ENCODE measurements around the gene TACO1. TPM values are rescaled to one million over a fixed set of nuclear protein-coding genes. Genes with fewer than 3 reads are reported as not detected.

Gene TACO1
- total and polyA plus RNA-seq, 2 of the 4 experiments (the other 2 are of a cell fraction): 6.5 to 28.8 TPM

DNA sequence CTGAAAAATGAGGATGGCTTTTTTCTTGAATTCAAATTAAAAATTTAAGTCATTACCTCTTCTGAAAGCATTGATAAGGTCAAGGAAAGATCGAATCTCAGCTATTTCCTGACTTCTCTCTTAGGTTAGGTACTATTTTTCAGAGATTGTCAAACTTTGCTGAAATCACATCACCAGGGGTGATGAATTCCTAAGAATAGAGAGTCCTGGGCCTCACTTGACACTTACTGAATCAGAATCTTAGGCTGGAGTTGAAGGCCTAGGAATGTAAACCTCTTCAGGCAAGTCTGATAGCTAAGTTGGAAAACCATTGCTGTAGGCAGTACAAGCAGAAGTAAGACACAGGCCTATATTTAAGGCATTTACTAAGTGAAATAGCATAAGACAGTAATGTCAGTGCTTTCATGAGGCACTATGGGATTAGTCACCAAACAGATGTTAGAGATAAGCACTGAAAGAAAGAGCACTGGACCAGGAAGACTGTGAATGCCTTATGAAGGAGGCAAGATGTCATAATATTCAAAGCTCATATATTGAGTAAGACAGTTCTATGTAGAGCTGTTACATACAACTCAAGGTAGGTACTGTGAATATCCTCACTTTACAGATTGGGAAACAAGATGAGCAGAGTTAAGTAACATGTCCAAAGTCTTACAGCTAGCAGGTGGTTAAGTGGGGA lies 28.9 kb upstream of the TACO1 start (continued):
- TF ChIP-seq BHLHE40 (IDR thresholded peaks at IDR 0.05; ENCODE audit: low read depth, low read length): no peak

DNA sequence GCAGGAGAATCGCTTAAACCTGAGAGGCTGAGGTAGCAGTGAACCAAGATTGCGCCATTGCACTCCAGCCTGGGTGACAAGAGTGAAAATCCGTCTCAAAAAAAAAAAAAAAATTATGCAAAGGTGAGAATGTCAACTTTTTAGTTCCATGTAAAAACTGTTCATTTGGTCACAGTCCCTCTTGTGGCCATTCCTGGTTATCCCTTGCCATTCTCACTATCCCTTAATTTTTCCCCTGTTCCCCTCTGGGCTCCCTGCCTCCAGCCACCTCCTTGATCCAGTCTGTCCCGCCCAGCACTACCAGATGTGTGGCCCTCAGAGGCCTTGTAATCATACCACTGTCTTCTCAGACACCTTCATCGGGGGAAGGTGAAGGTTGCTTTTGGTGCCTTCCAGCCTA lies 27.1 kb upstream of the TACO1 start:
- no peak for DNase-seq
- H3K4ac ChIP-seq (ENCODE audit: low read depth, low read length): no peak overlapping the region
- no peak for ATAC-seq (ENCODE audit: low read depth)
- TF ChIP-seq, protein P1, sequence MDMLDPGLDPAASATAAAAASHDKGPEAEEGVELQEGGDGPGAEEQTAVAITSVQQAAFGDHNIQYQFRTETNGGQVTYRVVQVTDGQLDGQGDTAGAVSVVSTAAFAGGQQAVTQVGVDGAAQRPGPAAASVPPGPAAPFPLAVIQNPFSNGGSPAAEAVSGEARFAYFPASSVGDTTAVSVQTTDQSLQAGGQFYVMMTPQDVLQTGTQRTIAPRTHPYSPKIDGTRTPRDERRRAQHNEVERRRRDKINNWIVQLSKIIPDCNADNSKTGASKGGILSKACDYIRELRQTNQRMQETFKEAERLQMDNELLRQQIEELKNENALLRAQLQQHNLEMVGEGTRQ (IDR thresholded peaks at IDR 0.05; ENCODE audit: low read depth, low read length): no peak
- no peak for TF ChIP-seq CHD1 (IDR thresholded peaks at IDR 0.05; ENCODE audit: low read depth, low read length)
- TF ChIP-seq CEBPB (IDR thresholded peaks at IDR 0.05; ENCODE audit: low read depth, low read length): no peak
- no peak for TF ChIP-seq FOS (IDR thresholded peaks at IDR 0.05; ENCODE audit: low read depth, low read length)
- no peak for TF ChIP-seq RFX5 (IDR thresholded peaks at IDR 0.05; ENCODE audit: low read depth, low read length)
- TF ChIP-seq RAD21 (IDR thresholded peaks at IDR 0.05; ENCODE audit: low read length): peak; percentile 38
- TF ChIP-seq RCOR1 (IDR thresholded peaks at IDR 0.05; ENCODE audit: insufficient replicate concordance, low read length): no peak
- TF ChIP-seq MAFK (IDR thresholded peaks at IDR 0.05; ENCODE audit: low read depth, low read length): no peak
- TF ChIP-seq, protein P2, sequence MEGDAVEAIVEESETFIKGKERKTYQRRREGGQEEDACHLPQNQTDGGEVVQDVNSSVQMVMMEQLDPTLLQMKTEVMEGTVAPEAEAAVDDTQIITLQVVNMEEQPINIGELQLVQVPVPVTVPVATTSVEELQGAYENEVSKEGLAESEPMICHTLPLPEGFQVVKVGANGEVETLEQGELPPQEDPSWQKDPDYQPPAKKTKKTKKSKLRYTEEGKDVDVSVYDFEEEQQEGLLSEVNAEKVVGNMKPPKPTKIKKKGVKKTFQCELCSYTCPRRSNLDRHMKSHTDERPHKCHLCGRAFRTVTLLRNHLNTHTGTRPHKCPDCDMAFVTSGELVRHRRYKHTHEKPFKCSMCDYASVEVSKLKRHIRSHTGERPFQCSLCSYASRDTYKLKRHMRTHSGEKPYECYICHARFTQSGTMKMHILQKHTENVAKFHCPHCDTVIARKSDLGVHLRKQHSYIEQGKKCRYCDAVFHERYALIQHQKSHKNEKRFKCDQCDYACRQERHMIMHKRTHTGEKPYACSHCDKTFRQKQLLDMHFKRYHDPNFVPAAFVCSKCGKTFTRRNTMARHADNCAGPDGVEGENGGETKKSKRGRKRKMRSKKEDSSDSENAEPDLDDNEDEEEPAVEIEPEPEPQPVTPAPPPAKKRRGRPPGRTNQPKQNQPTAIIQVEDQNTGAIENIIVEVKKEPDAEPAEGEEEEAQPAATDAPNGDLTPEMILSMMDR (conservative IDR thresholded peaks at IDR 0.05; ENCODE audit: low read depth, low read length): 0 out of 2 replicates have a peak, but pooled peaks have one; percentile 26
- peak; percentile 32; the same call in 1 of the 2 replicates for TF ChIP-seq SMC3 (IDR thresholded peaks at IDR 0.05; ENCODE audit: low read depth, low read length)
- no peak for TF ChIP-seq MAZ (IDR thresholded peaks at IDR 0.05; ENCODE audit: borderline replicate concordance, low read depth, low read length)
- no peak for TF ChIP-seq BHLHE40 (IDR thresholded peaks at IDR 0.05; ENCODE audit: low read depth, low read length)
- TF ChIP-seq POLR2A (IDR thresholded peaks at IDR 0.05; ENCODE audit: low read depth, low read length): no peak
- no peak for TF ChIP-seq MXI1 (IDR thresholded peaks at IDR 0.05; ENCODE audit: borderline replicate concordance, low read depth, low read length)

More for the DNA sequence above, 27.1 kb upstream of the TACO1 start:
- no peak overlapping the region for H4K5ac ChIP-seq (ENCODE audit: low read depth, low read length)
- H3K9ac ChIP-seq (ENCODE audit: low read depth, low read length): no peak overlapping the region
- H3K18ac ChIP-seq (ENCODE audit: low read depth, low read length): no peak overlapping the region
- peaks cover 6% of the 10 kb centered on the region for H3K36me3 ChIP-seq (ENCODE audit: control insufficient read depth, insufficient read depth, low read length)
- dilution Hi-C loops (cut with HindIII; ENCODE audit: low sequenced_read_pairs, unreplicated experiment) (no loop called here), intact Hi-C loops (cut with micrococcal nuclease) (loop anchor here (2.0 kb wide), 1 partner anchor 149 kb away; no protein-coding TSS in a partner anchor), in situ Hi-C loops (cut with MboI; ENCODE audit: low sequenced_read_pairs) (no loop called here)
- H3K4me1 ChIP-seq (ENCODE audit: control insufficient read depth, insufficient read depth, low read length): peaks cover 4% of the 10 kb centered on the region
- no peak overlapping the region for H2BK120ac ChIP-seq (ENCODE audit: low read depth, low read length)
- H4K20me1 ChIP-seq (ENCODE audit: insufficient read depth, low read length): peaks cover 79% of the 10 kb centered on the region
- no peak overlapping the region for H2BK15ac ChIP-seq (ENCODE audit: low read depth, low read length)
- H3K27me3 ChIP-seq (ENCODE audit: control insufficient read depth, insufficient read depth, low read length): no peaks in the 10 kb centered on the region
- H2BK5ac ChIP-seq (ENCODE audit: low read depth, low read length, poor library complexity, severe bottlenecking): no peak overlapping the region
- peaks cover 44 to 91% of the 10 kb centered on the region in 2 experiments for H3K79me1 ChIP-seq (ENCODE audit: low read depth in 1 of 2, low read length in 2 of 2)
- 0 out of 2 replicates have a peak overlapping the region, but pooled peaks have one; percentile 9 for H2AK5ac ChIP-seq (ENCODE audit: low read depth, low read length)
- H3K56ac ChIP-seq (ENCODE audit: extremely low read depth, insufficient read depth, low read length): no peak overlapping the region
- no peaks in the 10 kb centered on the region for H3K9me3 ChIP-seq (ENCODE audit: control insufficient read depth, insufficient read depth, low read length)
- no peak overlapping the region for H3K14ac ChIP-seq (replicated peaks; ENCODE audit: low read depth, low read length)
- H4K91ac ChIP-seq (ENCODE audit: insufficient read depth, low read depth, low read length): no peak overlapping the region
- peaks cover 8% of the 10 kb centered on the region for H3K9me1 ChIP-seq (ENCODE audit: insufficient read depth, low read length)
- H3K23ac ChIP-seq (ENCODE audit: low read depth, low read length): no peak overlapping the region
- BruUV-seq (replicated peaks): no TSS peak
- H2BK20ac ChIP-seq (ENCODE audit: low read depth, low read length): no peak overlapping the region
- no peak overlapping the region for H4K8ac ChIP-seq (ENCODE audit: low read depth in 2 of 2, low read length in 2 of 2)
- no peak overlapping the region for H2AK9ac ChIP-seq (replicated peaks; ENCODE audit: low read depth, low read length, poor library complexity)
- no CpG with 5 or more reads among the region's 5 CpGs for WGBS, 2 experiments (ENCODE audit: extremely low coverage in 2 of 2, insufficient read length in 1 of 2)
- no peak overlapping the region for H3K4me2 ChIP-seq (ENCODE audit: low read depth, low read length)
- H3K27ac ChIP-seq (ENCODE audit: insufficient read depth, low read length): no peak overlapping the region
- CTCF ChIA-PET: no interaction called here
- no peak overlapping the region for H3K4me3 ChIP-seq (ENCODE audit: insufficient read depth, low read depth, low read length)
- POLR2A ChIA-PET (ENCODE audit: unreplicated experiment): no interaction called here
- H2AFZ ChIP-seq (replicated peaks; ENCODE audit: low read length, poor library complexity): no peak overlapping the region
